K562 (cell line): ENCODE data around the gene PPP2R5A.
"Not testable (repeated sequence)": the region's sequence is repeated elsewhere in the genome, so short reads cannot be mapped to it uniquely, and the experiment has no call there.

ENCODE experiments used
- CTCF ChIP-seq, 3 experiments: IDR thresholded peaks in 2 of 3; conservative IDR thresholded peaks in 1 of 3; 2 replicates each; pipeline ENCODE4 v1.5.1; 2011 to 2012; ENCODE audit warnings: low read length in 3 of 3, mild to moderate bottlenecking in 3 of 3, control low read depth in 2 of 3, improper control_type of control experiment in 1 of 3, inconsistent platforms in 1 of 3, low read depth in 1 of 3, mixed read lengths in 1 of 3, moderate library complexity in 1 of 3; ENCODE audit not compliant: insufficient read depth in 2 of 3
- ERF ChIP-seq: fragments of 450-650 bp; formaldehyde crosslinking; IDR thresholded peaks from 2 replicates; pipeline ENCODE4 v1.4.0; 2020; ENCODE audit warnings: mild to moderate bottlenecking, mixed read lengths
- JUND ChIP-seq, 2 experiments: IDR thresholded peaks; 2 replicates in 1 of 2; 3 replicates in 1 of 2; pipeline ENCODE4 v1.6.1; 2011; ENCODE audit warnings: borderline replicate concordance in 2 of 2, low read depth in 2 of 2, low read length in 2 of 2, improper control_type of control experiment in 1 of 2, missing biosample characterization in 1 of 2, missing genetic modification characterization in 1 of 2, missing genetic modification reagents in 1 of 2
- KLF13 ChIP-seq: fragments of 450-650 bp; IDR thresholded peaks from 2 replicates; pipeline ENCODE4 v1.6.1; 2016; ENCODE audit warnings: missing genetic modification characterization, low read depth, mild to moderate bottlenecking, missing compliant biosample characterization, moderate library complexity, borderline replicate concordance
- STAT6 ChIP-seq: sonication (generic); formaldehyde crosslinking; IDR thresholded peaks from 2 replicates; pipeline ENCODE4 v1.8.1; 2023; ENCODE audit warnings: mild to moderate bottlenecking, missing genetic modification reagents

GRCh38 chr1:212395678-212396437 lies 110.6 kb downstream of the PPP2R5A start:
- TF ChIP-seq KLF13; JUND (IDR thresholded peaks at IDR 0.05; ENCODE audit: borderline replicate concordance, low read depth, low read length); JUND (tag; IDR thresholded peaks at IDR 0.05; ENCODE audit: borderline replicate concordance, low read depth, low read length); CTCF (IDR thresholded peaks at IDR 0.05 in 2 of 3, conservative IDR thresholded peaks at IDR 0.05 in 1 of 3; ENCODE audit: insufficient read depth in 2 of 3, low read depth in 1 of 3, low read length in 3 of 3); STAT6 (CRISPR knock-in tag); ERF (CRISPR knock-in tag): not testable (repeated sequence)
